Measurements from ENCODE around the gene TFDP2.

- no peak for TF ChIP-seq POLR2A (IDR thresholded peaks at IDR 0.05)
- no peak for TF ChIP-seq POLR2AphosphoS5 (IDR thresholded peaks at IDR 0.05)
- TF ChIP-seq EP300 (IDR thresholded peaks at IDR 0.05) = no peak
Measured at GRCh38 chr3:142027300-142027699, 122.0 kb downstream of the TFDP2 start.

All from suprapubic skin (tissue), 4 donors.